HuH-7 (cell line): ENCODE measurements around the gene TGM3.

Experiments
- DNase-seq: peaks from one replicate; pipeline ENCODE4 v3.0.0; 2011; ENCODE audit warnings: low spot score

The TGM3 gene

GRCh38 chr20:2379511-2380229 lies 83.9 kb downstream of the TGM3 start:
- no peak for DNase-seq

GRCh38 chr20:2380601-2381000 lies 84.8 kb downstream of the TGM3 start, which contains the start of gene TGM6:
TSS of gene TGM6 (plus strand) at chr20:2380901. CDS start at chr20:2380969, 68 bp downstream.
- no peak for DNase-seq

GRCh38 chr20:2381303-2381702 lies 85.5 kb downstream of the TGM3 start:
- DNase-seq, result no peak

- no peak for DNase-seq
Measured at GRCh38 chr20:2382833-2383232, 87.0 kb downstream of the TGM3 start.

GRCh38 chr20:2385026-2385425 lies 89.2 kb downstream of the TGM3 start:
- no peak for DNase-seq

- DNase-seq, result no peak
Measured at GRCh38 chr20:2385496-2385895, 89.7 kb downstream of the TGM3 start.

GRCh38 chr20:2386516-2387179 lies 90.8 kb downstream of the TGM3 start:
- DNase-seq, result no peak

- DNase-seq, result peak; percentile 34
Measured at GRCh38 chr20:2387180-2387577, 91.4 kb downstream of the TGM3 start.

GRCh38 chr20:2387580-2387979 lies 91.8 kb downstream of the TGM3 start:
- no peak for DNase-seq
